Measurements from ENCODE around the gene ANKRD13B. TPM values are rescaled to one million over a fixed set of nuclear protein-coding genes. Genes with fewer than 3 reads are reported as not detected.

Gene ANKRD13B
- total RNA-seq, 1 experiment from 2014 or later = 2.9 TPM

- Histone ChIP-seq H3K9me3 (replicated peaks) (no peaks in the 10 kb centered on the region), H3K27ac (no peak overlapping the region), H3K4me1 (replicated peaks) (no peaks in the 10 kb centered on the region), H3K4me3 (no peak overlapping the region), H3K27me3 (replicated peaks) (no peaks in the 10 kb centered on the region), H3K36me3 (peaks cover 15% of the 10 kb centered on the region; the same call in 1 of the 2 replicates)
- DNase-seq (ENCODE audit: low read depth in 1 of 2, low spot score in 2 of 2) = no peak
Measured at GRCh38 chr17:29659155-29659554, 66.2 kb downstream of the ANKRD13B start.

- H3K4me3 ChIP-seq = no peak overlapping the region
- DNase-seq (ENCODE audit: low read depth in 1 of 2, low spot score in 2 of 2) = no peak
- H3K4me1 ChIP-seq (replicated peaks) = no peaks in the 10 kb centered on the region
- H3K9me3 ChIP-seq (replicated peaks) = no peaks in the 10 kb centered on the region
- peaks cover 21% of the 10 kb centered on the region for H3K36me3 ChIP-seq
- H3K27ac ChIP-seq = no peak overlapping the region
- no peaks in the 10 kb centered on the region for H3K27me3 ChIP-seq (replicated peaks)
Measured at GRCh38 chr17:29661213-29661612, 68.3 kb downstream of the ANKRD13B start.

GRCh38 chr17:29663155-29663554 lies 70.2 kb downstream of the ANKRD13B start:
- H3K27me3 ChIP-seq (replicated peaks) = no peaks in the 10 kb centered on the region
- no peaks in the 10 kb centered on the region for H3K9me3 ChIP-seq (replicated peaks)
- no peaks in the 10 kb centered on the region for H3K4me1 ChIP-seq (replicated peaks)
- H3K36me3 ChIP-seq = peaks cover 25% of the 10 kb centered on the region
- no peak for DNase-seq (ENCODE audit: low read depth in 1 of 2, low spot score in 2 of 2)
- H3K27ac ChIP-seq = no peak overlapping the region
- H3K4me3 ChIP-seq = no peak overlapping the region

Other genes with a start within 250 kb of the ANKRD13B start
- gene TAOK1, start 202.8 kb upstream of the ANKRD13B start, total RNA-seq (2014; rRNA removed; shearing (Covaris generic)) = 25.2 and 38.4 TPM in 2 replicates
- 5.7 and 6.8 TPM in 2 replicates for gene ABHD15, start 26.1 kb upstream of the ANKRD13B start, total RNA-seq (2014; rRNA removed; shearing (Covaris generic))
- gene TP53I13, start 24.4 kb upstream of the ANKRD13B start, total RNA-seq (2014; rRNA removed; shearing (Covaris generic)) = 66.7 and 86.9 TPM in 2 replicates
- 16.8 and 52.6 TPM in 2 replicates for gene GIT1, start 3.5 kb upstream of the ANKRD13B start, total RNA-seq (2014; rRNA removed; shearing (Covaris generic))
- gene CORO6, start 29.8 kb downstream of the ANKRD13B start, total RNA-seq (2014; rRNA removed; shearing (Covaris generic)) = 0.45 and 4.2 TPM in 2 replicates

All from SJSA1 (cell line).